SK-N-SH treated with all-trans-retinoic acid at 6 μM for 48 hours (cell line): Measurements from ENCODE around the gene LMTK2.

Experiments used
- SNAI2 ChIP-seq: fragments of 250-450 bp; sonication (Bioruptor Pico); IDR thresholded peaks from 2 replicates; pipeline ENCODE4 v1.5.0; 2020; ENCODE audit warnings: mild to moderate bottlenecking, moderate library complexity
- TCF4 ChIP-seq: fragments of 250-450 bp; sonication (Bioruptor Pico); IDR thresholded peaks from 2 replicates; pipeline ENCODE4 v1.8.0; 2021; ENCODE audit warnings: mild to moderate bottlenecking, moderate library complexity, borderline replicate concordance
- TF ChIP-seq, protein P1 (sequence below): fragments of 250-450 bp; sonication (Bioruptor Pico); IDR thresholded peaks from 2 replicates; pipeline ENCODE4 v1.5.1; 2020; ENCODE audit warnings: low read depth, mild to moderate bottlenecking, moderate library complexity

DNA sequence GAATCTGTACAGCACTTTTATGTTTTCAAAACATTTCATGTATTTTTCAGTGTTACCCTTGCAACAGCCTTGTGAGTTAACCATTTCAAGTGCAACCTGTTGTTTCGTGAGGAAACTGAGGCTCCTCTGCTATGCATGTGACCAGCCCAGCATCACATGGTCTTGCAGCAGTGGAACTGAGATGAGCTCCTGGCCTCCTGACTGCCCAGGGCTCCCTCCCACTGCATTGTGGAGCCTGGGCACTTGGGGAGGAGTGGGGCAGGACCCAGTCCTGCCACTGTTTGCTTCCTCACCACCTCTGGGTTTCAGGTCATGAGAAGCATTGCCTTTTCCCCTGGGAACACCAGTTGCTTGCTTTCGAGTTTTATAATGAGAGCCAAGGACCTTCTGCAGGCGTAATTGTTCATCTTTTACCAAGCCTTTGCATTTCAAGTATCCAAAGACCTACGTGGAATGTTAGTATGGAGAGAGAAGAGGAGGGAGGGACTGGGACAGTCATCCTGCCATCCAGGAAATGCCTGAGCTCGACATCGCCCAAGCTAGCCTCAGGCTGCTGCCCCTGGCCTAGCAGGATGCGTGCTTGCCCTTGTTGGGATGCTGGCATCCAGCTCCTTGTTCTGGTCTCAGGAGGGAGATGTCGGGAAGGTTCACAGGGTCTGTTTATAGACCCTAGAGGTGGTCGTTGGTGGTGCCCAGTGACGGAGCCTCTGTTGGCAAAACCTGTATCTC lies 72.3 kb downstream of the LMTK2 start:
- TF ChIP-seq SNAI2 = no peak
- TF ChIP-seq TCF4 (CRISPR knock-in tag) = no peak
- TF ChIP-seq, protein P1, sequence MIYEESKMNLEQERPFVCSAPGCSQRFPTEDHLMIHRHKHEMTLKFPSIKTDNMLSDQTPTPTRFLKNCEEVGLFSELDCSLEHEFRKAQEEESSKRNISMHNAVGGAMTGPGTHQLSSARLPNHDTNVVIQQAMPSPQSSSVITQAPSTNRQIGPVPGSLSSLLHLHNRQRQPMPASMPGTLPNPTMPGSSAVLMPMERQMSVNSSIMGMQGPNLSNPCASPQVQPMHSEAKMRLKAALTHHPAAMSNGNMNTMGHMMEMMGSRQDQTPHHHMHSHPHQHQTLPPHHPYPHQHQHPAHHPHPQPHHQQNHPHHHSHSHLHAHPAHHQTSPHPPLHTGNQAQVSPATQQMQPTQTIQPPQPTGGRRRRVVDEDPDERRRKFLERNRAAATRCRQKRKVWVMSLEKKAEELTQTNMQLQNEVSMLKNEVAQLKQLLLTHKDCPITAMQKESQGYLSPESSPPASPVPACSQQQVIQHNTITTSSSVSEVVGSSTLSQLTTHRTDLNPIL (CRISPR knock-in tag) = no peak
